ENCODE measurements around the gene REELD1.

REELD1 gene

GRCh38 chr4:146271466-146271865, 57.1 kb downstream of the REELD1 start:
- no peak for DNase-seq

- DNase-seq, result no peak
These were observed 59.0 kb downstream of the REELD1 start for GRCh38 chr4:146273204-146273901.

DNA sequence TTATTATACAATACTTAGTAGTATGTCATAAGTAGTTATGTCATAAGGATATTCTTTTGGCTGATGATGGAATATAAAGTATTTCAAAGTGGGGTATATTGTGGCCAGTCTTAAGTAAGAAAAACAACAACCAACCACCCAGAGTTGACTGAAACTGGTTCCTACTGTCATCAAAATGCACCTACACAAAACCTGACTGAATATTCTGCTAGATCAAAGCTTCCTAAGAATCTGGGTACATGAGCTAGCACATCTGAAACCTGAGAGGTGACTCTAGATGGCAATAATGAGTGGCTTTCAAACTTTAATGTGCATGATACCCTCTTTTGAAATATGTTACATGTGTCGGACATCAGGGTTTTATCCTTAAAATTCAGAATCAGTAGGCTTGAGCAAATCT, 60.4 kb downstream of the REELD1 start:
- DNase-seq, result no peak

GRCh38 chr4:146275370-146275769, 61.0 kb downstream of the REELD1 start:
- DNase-seq, result no peak

DNA sequence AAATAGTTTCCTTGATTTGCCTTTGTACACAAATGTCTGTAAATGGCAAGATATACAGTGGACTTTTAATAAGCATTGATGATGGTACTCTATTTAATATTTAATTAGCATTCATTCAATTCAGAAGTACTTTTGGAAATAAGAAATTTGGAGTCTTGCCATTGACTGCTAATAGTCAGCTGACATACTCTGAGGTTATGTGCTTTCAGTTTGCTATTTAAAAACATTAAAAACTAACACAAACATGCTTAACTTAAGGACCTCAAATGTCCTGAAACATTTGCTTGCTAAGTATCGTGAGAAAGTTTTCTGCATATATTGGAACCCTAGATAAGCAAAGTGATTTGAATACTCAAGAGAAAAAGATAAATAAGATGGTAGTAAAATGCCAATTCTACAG, 64.6 kb downstream of the REELD1 start:
- no peak for DNase-seq
